Nucleus accumbens (tissue), 56 donors: Measurements from ENCODE around the gene SLC37A4.
"Not testable (repeated sequence)": the region's sequence is repeated elsewhere in the genome, so short reads cannot be mapped to it uniquely, and the experiment has no call there.

Experiments
- DNase-seq, 56 donors: peaks; one replicate each; lab custom pipeline; 2025; lab: John Stamatoyannopoulos, UW

SLC37A4 gene

GRCh38 chr11:119044708-119045107, 14.0 kb upstream of the SLC37A4 start:
- no peak for DNase-seq

DNA sequence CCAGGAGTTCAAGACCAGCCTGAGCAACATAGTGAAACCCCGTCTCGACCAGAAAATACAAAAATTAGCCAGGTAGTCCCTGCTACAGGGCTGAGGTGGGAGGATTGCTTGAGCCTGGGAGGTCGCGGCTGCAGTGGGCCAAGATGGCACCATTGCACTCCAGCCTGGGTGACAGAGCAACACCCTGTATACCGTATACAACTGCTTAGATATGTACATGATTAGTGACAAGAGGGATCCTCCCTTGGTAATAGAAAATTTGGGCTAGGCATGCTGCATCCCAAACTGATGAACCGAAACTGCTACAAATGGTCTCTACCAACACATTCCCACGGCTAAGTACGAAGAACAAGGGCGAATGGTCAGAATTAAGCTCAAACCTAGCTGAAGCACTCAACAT, 12.2 kb upstream of the SLC37A4 start:
- DNase-seq, result no peak

GRCh38 chr11:119041821-119042514, 11.3 kb upstream of the SLC37A4 start:
- no peak for DNase-seq

DNA sequence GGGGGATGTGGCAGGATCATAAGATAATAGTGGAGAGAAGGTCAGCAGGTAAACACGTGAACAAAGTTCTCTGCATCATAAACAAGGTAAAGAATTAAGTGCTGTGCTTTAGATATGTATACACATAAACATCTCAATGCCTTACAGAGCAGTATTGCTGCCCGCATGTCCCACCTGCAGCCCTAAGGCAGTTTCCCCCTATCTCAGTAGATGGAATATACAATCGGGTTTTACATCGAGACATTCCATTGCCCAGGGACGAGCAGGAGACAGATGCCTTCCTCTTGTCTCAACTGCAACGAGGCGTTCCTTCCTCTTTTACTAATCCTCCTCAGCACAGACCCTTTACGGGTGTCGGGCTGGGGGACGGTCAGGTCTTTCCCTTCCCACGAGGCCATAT, 8.8 kb upstream of the SLC37A4 start:
- not testable (repeated sequence) for DNase-seq

GRCh38 chr11:119038884-119039283, 8.2 kb upstream of the SLC37A4 start:
- no peak for DNase-seq

DNA sequence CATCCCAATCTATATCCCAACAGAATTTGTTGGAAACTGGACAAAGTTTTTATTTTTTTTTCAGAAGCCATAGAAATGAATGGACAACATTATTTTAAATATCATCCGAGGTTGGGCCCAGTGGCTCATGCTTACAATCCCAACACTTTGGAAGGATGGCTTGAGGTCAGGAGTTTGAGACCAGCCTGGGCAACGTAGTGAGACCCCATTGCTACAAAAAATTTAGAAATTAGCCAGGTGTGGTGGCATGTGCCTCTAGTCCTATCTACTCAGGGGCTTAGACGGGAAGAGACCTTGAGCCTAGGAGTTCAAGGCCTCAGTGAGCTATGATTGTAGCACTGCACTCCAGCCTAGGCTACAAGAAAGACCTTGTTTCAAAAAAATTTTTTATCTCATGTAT, 4.1 kb upstream of the SLC37A4 start:
- no peak for DNase-seq

- DNase-seq, result not testable (repeated sequence)
These were observed 2.7 kb upstream of the SLC37A4 start for GRCh38 chr11:119033421-119033820.

DNA sequence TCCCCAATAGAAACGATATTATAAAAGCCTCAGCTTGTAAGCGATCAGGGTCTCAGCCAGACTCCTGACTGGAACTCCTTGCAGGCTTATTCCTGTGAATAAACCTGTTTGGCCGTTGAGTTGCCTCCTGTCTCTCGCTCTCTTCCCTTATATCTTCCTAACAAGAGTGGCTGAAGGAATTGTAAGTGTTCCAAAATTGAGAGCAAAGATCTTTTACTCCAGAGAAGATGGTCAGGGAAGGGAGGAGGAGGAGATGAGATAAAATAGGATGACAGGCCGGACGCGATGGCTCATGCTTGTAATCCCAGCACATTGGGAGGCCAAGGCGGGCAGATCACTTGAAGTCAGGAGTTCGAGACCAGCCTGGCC, 1.2 kb upstream of the SLC37A4 start:
- no peak for DNase-seq

DNA sequence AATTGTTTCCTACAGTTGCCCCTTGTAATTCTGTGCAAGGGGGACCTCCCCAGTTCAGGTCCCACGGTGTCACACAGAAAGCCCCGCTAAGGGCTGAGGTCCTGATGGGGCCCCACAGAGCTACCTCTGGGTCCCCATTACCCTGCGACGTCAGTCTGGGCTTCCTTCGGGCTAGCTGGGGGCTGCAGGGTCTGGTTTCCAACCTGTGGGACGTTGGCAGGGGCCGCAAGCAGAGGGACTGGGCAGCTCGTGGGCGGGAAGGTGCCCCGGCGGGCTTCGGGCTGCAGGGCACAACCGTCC, 698 bp downstream of the SLC37A4 start:
- peak in 2 of 56 donors; percentile 43 to 56 for DNase-seq

DNA sequence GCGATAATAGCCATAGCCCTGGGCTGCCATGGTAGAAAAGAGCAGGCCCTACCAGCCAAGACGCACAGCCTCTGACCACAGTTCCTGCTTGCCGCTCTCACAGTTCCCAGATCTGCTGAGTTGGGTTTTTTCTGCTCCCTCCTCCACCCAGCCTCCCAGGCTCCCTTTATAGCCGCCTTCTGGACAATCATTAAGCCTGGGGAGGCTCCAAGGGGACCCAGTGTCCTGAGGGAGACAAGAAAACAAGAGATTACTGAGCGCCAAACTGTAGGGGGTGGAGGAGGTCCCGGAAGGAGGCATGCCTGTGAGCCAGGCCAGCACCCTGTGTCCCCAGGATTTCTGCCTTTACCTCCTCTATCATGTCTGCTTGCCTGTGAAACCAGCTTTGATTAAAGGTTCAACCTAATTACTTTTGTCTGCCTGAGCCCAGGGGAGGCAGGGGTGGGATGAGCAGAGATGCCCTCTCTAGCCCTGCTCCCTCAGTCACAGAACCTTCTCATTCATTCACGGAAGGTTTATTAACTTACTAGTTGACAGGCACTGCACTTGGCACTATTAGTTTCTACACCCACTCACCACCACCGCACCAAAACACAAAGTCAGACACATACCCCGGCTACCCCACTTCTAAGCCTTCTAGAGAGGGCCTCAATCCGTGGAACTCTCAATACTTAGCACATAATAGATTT, 1.2 kb downstream of the SLC37A4 start:
- DNase-seq, result peak in 12 of 56 donors; percentile 6 to 38 (median 13)

DNA sequence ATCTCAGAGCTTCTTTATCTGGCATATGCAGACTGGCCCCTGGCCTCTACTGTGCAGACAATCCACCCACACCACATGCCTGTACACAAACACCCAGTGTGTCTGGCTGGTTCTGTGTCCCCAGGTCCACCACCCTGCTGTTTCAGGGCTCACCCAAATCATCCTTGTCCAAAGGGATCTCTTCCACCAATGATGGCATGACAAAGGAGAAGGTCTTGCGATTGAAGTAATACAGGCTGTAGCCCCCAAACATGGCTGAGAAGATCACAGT, 1.7 kb downstream of the SLC37A4 start:
- no peak for DNase-seq

GRCh38 chr11:119028346-119029068, 2.2 kb downstream of the SLC37A4 start:
- DNase-seq, result no peak

GRCh38 chr11:119027561-119028345, 2.9 kb downstream of the SLC37A4 start:
- DNase-seq, result no peak

GRCh38 chr11:119026970-119027369, 3.7 kb downstream of the SLC37A4 start:
- DNase-seq, result no peak

DNA sequence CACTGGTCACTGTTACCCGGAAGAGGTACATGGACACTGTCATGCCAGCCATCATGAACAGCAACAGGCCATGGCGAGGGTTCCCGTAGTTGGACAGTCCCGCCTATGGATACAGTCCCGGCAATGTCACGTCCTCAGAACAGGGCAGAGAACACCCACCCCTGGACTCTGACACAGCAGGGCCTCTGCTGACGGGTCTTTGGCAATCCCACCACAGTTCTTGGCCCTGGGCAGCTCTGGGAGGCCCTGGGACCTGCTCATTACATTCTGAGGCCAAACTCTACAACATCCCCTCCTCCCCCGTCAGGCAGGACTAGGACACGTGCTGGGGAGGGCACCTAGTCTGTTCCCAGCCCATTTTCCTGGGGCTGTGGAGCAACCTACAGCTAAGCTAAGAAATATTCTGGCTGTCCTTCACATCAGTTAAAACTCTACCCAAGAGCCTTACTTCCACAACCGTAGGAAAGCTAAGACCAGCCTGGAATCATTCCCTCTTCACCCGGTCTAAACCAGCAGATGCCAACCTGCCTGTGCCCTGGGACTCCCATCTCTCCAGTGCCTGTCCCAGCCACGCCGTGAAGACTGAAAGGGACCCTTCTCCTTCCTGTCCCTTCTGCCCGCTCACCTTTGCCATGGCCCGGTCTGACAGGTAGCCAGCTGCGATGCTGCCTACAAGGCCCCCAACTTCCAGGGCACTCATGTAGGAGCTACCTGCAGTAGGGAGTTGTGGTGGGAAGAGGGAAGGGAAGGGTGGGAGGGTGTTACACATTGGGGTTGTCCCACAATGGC, 4.5 kb downstream of the SLC37A4 start:
- DNase-seq, result no peak

DNA sequence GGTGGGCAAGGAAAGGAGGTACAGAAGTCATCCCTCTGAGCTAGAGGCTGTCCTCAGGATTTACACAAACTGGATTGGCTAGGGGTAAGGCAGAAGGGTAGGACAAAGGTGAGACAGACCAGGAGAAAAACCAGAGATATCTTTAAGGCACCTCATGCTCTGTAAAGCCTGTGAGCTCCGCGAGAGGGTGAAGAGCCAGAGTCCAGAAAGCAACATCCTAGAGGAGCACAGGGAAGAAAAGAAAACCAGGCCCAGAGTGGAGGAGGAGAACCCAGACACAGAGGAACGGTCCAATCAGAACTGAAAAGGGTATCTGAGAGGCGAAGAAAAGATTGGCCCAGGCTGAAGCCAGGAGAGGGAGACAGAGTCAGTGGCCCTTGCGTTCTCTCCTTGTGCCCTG, 5.1 kb downstream of the SLC37A4 start:
- no peak for DNase-seq

GRCh38 chr11:119025099-119025473, 5.6 kb downstream of the SLC37A4 start:
- DNase-seq, result no peak

DNA sequence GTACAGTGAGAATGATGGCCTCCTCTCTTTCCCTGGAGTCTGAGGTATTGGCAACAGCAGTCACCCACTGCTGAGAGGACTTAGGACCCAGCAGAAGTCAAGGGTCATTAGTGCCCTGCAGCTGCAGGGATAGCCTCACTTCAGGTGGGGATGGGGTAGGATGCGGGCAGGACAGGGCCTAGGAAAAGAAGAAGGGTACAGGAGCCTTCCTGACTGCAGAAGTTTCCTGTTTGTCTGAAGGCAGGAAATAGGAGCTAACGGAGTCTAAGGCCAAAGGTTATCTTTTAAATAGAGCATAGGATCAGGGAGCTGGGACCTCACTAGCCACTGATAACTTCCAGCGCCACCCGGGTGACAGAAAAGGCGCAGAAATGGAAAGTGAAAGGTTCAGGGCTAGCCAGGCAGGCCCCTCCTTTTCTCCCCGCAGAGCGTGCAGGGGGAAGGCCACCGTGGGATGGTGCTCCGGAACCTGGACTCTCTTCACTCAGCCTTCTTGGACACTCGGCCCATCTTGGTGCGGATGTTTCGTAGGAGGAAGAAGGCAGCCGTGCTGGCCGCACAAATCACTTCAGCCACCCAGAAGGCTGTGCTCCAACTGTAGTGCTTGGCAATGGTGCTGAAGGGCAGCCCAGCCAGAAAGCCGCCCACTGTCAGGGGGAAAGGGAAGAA, 6.1 kb downstream of the SLC37A4 start:
- DNase-seq, result no peak

DNA sequence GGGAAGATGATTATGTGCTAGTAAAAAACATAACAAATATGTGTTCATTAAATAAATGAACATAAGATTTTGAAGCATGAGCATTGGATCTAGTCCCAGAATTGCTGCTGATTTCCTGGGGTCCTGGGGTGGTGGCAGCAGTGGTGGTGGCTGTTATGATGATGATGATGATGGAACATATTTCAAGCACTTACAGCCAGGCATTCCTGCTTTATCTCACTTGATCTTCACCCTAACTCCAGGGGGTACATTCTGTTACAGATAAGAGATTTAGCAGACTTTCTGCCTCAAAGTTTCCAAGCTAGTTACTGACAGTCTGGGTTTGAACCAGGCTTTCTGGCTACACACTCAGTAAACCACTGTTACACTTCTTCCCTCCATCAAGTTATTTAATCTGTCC, 6.9 kb downstream of the SLC37A4 start:
- no peak for DNase-seq

- DNase-seq, result no peak
These were observed 9.0 kb downstream of the SLC37A4 start for GRCh38 chr11:119021631-119022030.
